ENCODE results near the gene FAAP20.
A peak's percentile ranks its signal among the peaks of the same experiment; 100 is the strongest.

Gene FAAP20, protein sequence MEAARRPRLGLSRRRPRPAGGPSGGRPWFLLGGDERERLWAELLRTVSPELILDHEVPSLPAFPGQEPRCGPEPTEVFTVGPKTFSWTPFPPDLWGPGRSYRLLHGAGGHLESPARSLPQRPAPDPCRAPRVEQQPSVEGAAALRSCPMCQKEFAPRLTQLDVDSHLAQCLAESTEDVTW

DNA sequence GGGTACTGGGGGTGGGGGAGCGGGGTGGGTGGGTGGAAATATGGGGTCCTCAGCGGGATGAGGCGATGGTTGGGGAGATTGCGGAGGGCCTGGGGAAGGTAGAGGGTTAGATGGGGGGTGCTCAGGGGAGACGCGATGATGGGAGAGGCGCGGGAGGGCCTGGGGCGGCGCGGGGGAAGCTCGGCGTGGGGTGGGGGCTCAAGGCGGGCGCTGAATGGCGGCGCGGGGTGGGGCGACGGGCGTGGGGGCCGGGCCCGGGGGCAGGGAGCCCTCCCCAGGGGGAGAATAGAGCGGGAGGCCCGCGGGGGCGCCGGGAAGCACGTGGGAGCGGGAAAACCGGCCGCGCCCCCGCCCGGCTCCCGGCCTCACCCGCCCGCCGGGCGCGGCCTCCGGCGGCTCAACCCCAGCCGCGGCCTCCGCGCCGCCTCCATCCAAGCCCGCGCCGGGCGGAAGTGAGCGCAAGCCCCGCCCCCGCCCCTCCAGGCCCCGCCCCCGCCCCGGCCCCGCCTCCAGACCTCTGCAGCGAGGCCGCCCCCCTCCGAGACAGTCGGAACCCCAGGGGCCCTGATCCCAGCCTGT is at the start of gene FAAP20:
TSS of gene FAAP20 (minus strand) at position 454 of the 579 bp plus-strand sequence. CDS start at position 431, 23 bp downstream.
- peak; percentile 54 to 65 for DNase-seq (ENCODE audit: low read depth in 2 of 2)

DNA sequence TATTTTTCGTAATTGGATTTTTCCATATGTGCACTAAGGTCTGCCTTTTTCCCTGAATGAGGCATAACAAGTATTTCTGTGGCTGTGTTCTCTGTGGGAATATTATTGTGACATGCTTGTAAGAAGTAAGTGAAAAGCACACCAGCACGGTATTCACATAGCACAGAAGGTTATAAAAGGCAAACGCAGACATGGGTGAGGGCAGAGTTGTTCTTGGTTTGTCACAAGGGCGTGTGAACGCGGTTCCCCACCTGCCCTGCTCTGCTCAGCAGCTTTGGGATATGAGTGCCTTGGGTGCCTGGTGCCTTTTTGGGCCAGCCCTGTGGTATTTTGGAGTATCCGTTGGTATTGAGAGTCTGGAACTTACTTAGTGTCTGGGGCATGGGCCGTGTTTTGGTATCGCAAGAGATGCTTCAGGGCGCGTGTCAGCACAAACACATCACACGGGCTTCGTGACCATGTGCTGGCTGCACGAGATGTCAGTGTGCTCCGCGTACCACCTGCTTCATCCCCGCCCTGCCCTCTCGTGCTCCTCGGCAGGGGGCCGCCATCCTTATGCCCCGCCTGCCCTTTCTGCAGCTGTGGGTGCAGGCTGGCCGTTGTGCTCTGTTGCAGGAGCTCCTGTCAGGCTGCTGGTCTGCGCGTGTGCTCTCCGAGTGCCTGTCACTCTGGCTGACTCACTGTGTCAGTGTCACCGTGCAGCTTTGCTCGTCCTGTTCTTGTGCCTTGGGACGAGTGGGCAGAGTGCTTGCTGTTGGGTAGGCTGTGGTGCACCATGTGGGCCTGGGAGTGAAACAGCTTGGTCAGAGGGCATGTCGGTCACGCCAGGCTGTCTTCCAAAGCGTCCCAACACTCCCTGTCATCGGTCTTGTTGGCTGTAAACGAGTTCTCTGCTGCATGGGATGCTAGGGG is 48.5 kb upstream of the FAAP20 start:
- DNase-seq (ENCODE audit: low read depth in 2 of 2) = no peak

DNA sequence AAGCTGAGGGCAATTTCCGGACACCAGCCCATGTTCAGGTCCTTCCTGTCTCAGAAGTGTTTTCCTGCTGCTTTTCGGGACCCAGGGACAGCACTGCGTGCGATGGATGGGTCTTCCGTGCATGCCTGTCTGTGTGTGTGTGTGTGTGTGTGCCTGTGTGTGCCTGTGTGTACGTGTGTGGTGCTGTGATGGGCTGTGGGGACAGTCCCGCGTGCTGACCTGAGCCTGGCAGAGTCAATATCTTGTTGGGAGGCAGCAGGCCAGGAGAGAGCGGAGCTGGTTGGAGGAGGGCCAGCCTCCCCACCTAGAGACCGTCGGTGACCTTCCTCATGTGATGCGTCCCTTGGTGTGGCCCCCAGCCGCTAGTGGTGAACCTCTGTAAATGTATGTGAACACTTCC is 47.2 kb upstream of the FAAP20 start:
- DNase-seq (ENCODE audit: low read depth in 2 of 2) = no peak

DNA sequence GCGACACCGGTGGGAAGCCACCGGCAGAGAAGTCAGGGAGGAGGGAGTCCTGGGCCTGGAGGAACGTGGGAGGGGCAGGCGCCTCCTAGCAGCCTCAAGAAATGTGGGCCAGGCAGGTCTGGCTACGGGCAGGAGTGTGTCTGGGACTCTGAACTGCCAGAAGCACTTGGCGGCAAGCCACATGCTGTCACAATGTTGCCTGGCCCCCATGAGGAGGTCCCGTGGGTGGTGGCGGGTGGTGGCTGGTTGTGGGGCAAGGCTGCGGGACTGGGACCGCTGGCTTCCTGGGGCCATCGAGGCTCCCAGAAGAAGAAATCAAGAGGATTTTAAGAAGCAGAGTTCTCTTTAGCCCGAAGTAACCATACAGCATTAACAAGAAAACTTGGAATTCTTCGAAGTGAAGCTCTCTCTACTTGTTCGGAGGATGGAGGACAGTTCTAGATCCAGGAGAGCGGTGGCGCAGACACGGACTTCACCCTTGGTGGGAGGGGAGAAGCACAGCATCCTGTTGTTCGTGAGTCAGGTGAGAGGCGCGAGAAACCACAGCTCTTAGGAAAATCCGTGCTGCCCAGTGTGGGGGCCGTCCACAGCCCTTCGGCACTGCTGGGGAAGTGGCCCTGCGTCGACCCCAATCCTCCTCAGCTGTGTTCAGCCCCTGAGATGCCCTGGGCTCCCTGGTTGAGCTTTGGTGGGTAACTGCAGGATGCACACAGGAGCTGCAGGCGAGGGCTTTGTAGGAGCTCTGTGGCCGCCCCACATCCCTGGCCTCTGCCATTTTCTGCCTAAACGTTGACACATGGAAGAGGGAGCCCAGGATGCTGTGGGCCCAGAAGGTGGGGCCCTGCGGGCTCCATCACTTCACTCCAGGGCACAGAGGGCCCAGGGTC is 45.9 kb upstream of the FAAP20 start:
- DNase-seq (ENCODE audit: low read depth in 2 of 2) = no peak

DNA sequence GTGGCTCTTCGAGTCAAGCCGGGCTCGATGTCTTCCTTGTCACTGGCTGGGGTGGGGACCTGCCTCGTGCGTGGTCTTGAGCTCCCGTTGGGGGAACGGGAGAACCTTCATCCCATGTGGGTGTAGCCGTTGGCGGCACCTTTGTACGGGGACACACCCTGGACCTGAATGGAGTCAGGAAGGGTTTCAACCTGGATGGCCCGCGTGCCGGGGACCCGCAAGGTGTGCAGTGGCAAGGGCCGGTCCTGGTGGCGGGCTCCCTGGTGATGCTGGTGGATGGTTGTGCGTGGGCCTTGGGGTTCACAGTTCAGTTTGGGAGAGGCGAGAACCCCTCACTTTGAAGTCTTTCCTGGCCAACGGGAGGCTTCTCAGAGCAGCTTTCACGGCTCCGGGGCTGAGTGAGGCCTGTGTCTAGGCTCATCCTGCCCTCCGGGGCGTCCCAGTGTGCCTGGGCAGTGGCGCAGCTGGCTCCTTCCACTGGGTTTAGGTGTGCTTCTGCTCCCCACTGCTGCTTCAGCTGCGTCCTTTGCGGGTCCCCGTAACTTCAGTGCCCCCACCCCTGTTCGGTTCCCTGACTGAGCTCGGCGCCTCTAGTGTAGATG is 44.9 kb upstream of the FAAP20 start:
- no peak for DNase-seq (ENCODE audit: low read depth in 2 of 2)

DNA sequence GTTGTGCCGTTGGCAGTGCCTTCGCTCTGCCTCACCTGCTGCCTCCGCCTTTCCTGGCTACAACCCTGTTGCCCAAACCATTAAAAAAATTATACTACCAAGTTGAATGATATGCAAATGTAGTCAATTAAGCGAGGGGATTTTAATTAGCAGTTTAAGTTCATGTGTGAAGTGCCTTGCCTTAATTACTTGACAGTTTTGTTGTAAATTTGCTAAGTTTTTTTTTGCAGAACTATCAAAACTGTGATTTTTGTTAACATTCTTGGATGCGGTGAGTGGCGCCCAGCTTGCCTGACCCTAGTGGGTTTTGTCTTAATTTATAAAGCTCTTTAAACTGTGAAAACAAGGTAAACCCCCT is 44.4 kb upstream of the FAAP20 start:
- DNase-seq (ENCODE audit: low read depth in 2 of 2) = no peak

DNA sequence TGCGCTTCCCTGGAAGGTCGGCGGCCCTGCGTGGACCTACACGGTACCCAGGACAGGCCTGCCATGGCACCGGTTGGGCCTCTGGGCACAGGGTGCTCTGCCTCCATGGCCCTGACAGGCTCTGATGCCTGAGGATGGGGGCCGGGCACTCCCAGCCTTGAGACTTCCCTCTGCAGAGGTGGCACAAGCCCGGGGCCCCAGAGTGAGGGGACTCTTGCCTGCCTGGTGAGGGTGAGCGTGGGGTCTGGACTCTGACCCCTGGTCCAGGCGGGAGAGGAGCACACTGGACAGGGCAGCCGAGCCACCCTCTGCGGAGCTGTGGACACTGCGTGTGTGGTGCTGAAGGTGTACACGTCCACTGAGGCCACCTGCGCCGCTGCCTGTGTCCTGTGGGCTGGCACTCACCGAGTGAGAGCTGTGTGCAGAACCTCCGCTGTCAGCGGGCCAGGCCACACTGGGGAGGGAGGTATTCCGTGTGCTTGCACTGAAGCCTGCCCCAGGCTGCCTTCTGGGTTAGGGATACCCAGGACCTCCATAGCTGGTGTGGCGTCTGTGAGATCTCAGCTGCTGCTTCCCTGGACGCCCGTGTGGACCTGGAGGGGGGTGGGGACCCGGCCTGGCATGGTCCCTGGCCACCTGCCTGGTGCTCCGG is 43.9 kb upstream of the FAAP20 start:
- no peak for DNase-seq (ENCODE audit: low read depth in 2 of 2)

DNA sequence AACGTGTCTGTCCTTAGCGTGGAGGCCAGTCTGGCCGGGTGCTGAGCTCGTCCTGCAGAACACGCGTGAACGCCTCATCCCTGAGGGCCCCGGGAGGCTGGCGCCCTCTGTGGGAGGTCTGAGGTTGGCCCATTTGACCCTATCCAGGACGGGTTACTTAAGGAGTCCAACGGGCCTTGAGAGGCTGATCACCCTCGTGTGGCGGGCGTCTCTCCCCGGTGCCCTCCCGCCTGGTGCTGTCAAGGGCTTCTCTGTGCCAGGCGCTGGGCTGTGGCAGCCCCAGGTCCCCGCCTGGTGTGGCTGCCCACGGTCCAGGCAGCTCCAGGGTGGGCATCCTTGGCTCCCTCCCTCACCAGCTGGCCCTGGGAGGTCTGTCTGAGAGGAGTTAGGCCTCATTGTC is 43.2 kb upstream of the FAAP20 start:
- DNase-seq (ENCODE audit: low read depth in 2 of 2) = no peak

DNA sequence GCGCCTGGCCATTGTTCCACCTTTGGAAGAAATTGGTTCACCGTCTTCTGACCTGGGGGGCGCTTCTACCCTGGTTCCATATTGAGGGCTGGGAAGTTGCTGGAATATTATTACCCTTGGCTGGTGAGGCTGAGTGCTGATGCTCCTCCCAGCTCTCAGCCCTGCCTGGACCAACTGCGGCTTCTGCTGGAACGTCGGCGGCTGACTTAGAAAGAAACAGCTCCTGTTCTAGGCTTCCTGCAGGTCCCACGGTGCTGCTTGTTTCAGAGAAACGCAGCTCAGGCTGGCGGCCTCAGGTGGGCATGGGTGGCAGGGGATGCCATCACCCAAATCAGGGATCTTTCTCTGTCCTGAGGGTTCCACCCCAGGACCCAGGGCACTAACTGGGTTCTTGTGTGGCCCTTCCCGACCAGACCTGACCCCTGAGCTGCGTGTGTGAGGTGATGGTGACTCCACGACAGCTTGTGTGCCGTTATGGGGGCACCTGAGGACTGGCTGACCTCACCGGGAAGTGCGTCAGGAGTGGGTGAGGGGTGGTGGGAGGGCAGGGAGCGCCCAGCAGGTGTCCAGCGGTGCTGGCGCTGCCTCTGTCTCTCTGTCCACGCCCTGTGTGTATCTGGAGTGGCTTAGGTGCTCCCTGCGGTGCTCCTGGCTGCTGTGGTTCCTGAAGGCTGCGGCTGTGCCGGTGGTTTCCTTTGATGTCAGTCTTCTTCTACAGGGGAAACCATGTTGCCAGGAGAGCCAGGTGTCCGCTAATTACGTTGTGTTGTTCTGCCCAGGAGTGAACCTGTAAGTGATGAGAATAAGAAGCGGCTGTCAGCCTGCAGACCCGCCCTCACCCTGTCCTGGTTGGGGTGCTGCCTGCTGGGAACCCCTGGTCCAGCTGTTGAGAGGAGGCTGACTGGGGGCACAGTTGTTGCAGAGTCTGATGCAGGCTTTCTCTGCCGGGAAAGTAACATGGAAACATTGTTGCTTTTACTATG is 42.4 kb upstream of the FAAP20 start:
- no peak for DNase-seq (ENCODE audit: low read depth in 2 of 2)

DNA sequence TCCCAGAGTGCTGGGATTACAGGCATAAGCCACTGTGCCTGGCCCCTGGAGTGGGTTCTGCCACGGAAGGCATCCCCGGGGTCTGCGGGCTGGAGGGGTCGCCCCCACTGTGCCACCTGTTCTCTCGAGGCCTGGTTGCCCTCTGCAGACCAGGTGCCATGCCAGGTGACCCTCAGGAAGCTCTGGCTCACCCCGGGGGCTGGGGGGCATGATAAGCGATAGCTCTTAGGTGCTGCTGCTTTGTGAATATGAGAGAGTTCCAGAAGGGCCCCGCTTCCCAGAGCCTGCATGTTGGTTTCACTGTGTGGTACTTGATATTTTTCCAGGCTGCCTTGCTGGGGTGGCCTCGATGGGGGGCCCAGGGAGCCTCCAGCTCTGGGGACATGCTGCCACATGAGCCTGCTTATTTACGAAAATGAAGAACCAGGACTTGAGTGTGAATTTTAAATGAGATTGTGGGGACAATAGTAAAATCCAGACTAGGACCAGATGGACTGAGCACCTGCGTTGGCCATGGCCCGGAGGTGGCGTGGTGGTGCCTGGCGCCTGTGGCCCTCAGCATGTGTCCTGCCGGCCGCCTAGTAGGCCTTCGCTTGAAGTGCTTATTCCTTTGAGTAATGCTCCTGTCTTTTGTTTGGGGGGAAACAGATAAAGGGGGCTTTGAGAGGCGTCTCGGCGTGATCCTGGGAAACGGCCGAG is 40.9 kb upstream of the FAAP20 start:
- DNase-seq (ENCODE audit: low read depth in 2 of 2) = no peak

DNA sequence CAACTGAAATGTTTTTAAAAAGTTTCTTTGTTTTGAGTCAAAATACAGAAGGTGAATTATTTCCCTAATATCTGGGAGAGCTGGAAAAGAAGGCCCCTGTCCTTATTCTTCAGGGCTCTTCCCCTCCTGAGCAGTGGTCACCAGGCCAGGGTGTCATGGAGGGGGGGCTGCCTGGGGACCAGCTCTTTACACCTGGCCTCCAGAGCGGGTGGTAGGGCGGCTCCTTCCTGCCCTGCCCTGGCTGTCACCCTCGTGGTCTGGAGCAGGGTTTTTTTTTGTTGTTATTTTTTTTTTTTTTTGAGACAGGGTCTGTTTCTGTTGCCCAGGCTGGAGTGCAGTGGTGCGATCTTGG is 40.2 kb upstream of the FAAP20 start:
- no peak for DNase-seq (ENCODE audit: low read depth in 2 of 2)

DNA sequence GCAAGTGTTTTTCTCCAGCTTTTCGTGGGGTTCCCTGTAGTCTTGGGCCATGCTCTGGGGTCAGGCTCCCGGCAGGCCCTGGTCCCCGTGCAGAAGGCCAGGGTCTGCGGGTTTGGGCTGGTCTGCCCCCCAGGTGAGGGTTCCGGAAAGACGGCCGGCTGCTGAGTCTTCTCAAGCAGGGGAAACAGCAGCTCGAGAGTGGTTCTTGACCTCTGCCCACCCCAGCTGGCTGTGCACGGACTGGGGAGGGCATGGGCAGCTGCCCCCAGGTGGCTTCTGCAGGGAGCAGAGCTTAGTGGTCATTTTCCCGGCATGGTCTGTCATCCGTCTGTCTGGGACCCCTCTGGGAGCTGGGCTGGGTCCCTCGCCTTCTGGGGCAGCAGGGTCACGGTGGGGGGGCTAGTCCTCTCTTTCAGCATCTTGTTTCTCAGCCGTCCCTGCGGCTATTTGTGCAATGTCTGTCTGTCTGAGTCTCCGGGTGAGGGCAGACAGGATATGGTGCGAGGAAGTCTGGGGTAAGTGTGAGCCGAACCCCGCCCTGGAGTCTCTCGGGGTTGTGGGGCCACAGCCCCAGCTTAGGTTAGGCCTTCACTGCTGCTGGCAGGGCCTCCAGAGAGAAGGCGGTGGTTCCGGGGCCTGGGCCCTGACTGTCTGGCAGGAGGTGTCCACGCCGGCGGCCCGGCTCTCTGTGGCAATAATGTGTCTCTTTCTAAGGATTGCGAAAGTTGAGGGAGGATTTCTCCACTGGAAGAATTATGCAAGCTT is 39.6 kb upstream of the FAAP20 start:
- peak; percentile 43 for DNase-seq (ENCODE audit: low read depth in 2 of 2)

DNA sequence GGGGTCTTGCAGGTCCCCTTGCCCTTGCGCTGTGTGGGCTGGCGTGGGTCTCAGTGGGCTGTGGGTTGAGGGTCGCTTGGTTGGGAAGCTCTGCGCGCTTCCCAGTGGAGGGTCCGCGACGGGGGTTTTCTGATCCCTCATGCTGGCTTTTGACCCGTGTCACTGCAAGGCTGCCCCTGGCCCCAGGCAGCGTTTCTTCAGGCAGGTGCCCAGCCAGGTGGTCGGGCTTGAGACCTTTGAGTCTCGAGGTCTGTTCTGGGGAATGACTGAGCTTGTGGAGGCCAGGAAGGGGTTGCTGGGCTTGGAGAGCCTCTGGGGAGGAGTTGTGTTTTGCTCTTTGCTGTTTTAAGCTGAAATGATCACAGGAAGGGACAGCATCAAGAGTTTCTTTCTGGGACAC is 38.9 kb upstream of the FAAP20 start:
- no peak for DNase-seq (ENCODE audit: low read depth in 2 of 2)

DNA sequence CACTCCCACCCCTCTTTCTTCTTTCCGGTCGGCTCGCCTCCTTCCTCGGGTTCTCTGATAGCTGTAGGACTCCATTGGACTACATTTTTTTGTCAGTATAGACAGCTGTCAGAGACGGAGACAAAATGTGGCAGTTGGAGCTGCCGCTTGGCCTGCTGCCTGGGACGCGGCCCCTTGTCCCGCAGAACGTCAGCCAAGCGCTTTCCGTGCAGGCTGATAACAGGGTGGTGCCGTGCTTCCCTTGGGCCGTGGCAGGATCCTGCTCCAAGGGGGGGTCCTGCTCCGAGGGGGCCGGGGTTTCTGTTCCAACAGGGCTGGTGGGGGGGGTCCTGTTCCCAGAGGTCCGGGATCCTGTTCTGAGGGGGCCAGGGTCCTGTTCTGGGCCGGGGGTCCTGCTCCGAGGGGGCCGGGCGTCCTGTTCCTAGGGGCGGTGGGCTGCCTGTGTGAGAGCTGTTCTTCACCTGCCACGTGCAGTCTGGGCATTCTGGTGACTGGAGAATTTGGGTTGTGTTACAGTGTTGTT is 38.4 kb upstream of the FAAP20 start:
- no peak for DNase-seq (ENCODE audit: low read depth in 2 of 2)

DNA sequence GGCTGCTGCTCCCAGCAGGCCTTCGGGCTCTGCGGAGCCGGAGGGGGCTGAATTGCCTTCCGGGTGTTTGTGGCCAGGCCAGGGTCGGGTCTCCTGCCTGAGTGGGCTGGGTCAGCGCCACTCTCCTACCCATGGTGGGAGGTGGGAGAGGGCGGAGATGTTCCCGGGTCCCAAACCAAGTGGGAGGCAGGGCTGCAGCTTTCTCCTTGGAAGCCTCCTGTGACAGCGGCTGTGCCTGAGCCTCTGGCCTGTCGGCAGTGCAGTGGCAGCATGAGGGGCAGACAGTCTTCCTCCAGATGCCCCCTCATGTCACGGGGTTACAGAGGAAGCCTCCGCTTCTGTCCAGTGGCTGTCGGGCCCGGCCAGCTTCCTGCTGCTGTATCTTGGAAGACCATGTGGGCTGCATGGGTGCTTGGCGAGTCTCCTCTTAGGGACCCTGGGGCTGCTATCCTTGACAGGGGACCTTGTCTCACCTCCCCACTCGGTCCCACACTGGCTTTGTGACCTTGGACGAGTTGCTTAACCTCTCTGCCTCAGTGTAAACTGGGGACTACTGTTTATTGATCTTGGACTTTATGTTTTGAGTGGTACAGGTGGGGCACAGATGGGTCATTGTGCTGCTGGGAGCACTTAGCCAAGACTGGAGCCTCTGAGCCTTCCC is 37.8 kb upstream of the FAAP20 start:
- no peak for DNase-seq (ENCODE audit: low read depth in 2 of 2)

DNA sequence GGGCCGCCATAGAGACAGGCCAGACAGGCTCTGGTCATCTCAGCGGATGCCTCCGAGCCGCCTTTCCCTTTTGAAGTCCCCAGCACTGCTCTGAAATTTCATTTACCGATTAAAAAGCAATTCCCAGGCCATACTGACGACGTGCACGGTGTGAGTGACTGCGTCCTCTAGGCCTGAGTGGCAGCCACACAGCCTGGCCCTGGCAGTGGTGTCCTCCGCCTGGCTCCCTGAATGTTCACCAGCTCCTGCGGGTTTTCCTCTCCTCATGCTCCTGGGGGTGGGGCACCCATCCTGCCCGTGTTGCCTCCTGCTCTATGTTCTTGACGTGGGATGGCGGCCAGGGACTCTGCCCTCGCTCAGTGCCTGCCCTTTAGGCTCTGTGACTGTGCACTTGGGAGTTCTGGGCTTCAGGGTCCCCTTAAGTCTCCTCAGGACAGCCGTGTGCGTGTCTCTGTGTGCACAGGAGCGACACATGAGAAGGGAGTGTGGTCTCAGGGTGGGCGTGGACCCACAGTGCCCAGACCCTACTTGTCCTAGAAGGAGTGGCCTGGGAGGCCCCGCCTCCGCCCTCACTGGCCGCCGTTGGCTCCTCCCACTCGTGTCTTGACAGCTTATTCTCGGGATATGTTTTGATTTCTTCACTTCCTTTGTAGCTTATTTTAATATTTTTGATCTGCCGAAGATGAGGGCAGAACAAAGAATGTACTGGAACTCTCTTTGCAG is 37.1 kb upstream of the FAAP20 start:
- peak; percentile 50 to 67 for DNase-seq (ENCODE audit: low read depth in 2 of 2)

Data from stimulated activated CD8-positive, alpha-beta memory T cell treated with anti-CD3 and anti-CD28 coated beads, Interleukin-2, amount 100 ng/mL, for 48 hours (primary cell).